Peyer's patch (tissue), 4 donors: Measurements from ENCODE around the gene SLC22A17. TPM values are rescaled to one million over a fixed set of nuclear protein-coding genes. Genes with fewer than 3 reads are reported as not detected.

Experiments
- DNase-seq, 3 donors: peaks; one replicate each; pipeline ENCODE4 v3.0.0-alpha.2; 2017 to 2019
- H3K27ac ChIP-seq, 4 donors: fragments of 200-600 bp; sonication (generic); one replicate each; pipeline ENCODE4 v1.5.1; 2016 to 2019
- H3K27me3 ChIP-seq, 2 donors: fragments of 200-600 bp; sonication (generic); one replicate each; pipeline ENCODE4 v1.5.1; 2019
- H3K36me3 ChIP-seq, 3 donors: fragments of 200-600 bp; sonication (generic); one replicate each; pipeline ENCODE4 v1.5.1; 2016 to 2019
- H3K4me1 ChIP-seq, 4 donors: fragments of 200-600 bp; sonication (generic); one replicate each; pipeline ENCODE4 v1.5.1; 2016 to 2019
- H3K4me3 ChIP-seq, 4 donors: fragments of 200-600 bp; sonication (generic); 1 replicate in 3 of 4; 2 replicates in 1 of 4; pipeline ENCODE4 v1.5.1; 2016 to 2019; ENCODE audit warnings: mild to moderate bottlenecking in 1 of 4
- H3K9me3 ChIP-seq, 4 donors: fragments of 200-600 bp; sonication (generic); one replicate each; pipeline ENCODE4 v1.5.1; 2016 to 2019; ENCODE audit warnings: mild to moderate bottlenecking in 1 of 4
- POLR2A ChIP-seq, 2 donors: fragments of 450-650 bp; IDR thresholded peaks; one replicate each; pipeline ENCODE4 v1.5.1; 2017; ENCODE audit warnings: antibody characterized with exemption in 2 of 2, mild to moderate bottlenecking in 2 of 2, moderate library complexity in 2 of 2
- total RNA-seq, 4 donors: library from RNA; depleted of rRNA; stranded (reverse); fragments of >200 nt; gene quantifications; one replicate each; pipeline ENCODE4 v1.1.0, GENCODE V29; 2016
- TF ChIP-seq, protein P1 (sequence below), 6 experiments: fragments of 450-650 bp in 4 of 6; fragments of 200-600 bp in 2 of 6; sonication (generic) in 1 of 6; IDR thresholded peaks; one replicate each; pipeline ENCODE4 v1.5.1; 2017 to 2019; ENCODE audit warnings: antibody characterized with exemption in 6 of 6, mild to moderate bottlenecking in 3 of 6, moderate library complexity in 1 of 6

SLC22A17 gene
- total RNA-seq, 4 donors from 2014 or later, result 1.6 to 19.0 (median 5.2) TPM

GRCh38 chr14:23351681-23352505 is 794 bp downstream of the SLC22A17 start:
- no peaks in the 10 kb centered on the region for H3K36me3 ChIP-seq
- peaks cover 0 to 6% of the 10 kb centered on the region in 2 donors for H3K27me3 ChIP-seq
- peaks cover 0 to 16% (median 6%) of the 10 kb centered on the region in 4 donors for H3K4me1 ChIP-seq
- H3K27ac ChIP-seq, result peak overlapping the region in 2 of 4 donors; percentile 53 to 63
- no peaks in the 10 kb centered on the region for H3K9me3 ChIP-seq
- peak in 1 of 3 donors; percentile 31 for DNase-seq
- no peak for TF ChIP-seq POLR2A (IDR thresholded peaks at IDR 0.05)
- TF ChIP-seq, protein P1, sequence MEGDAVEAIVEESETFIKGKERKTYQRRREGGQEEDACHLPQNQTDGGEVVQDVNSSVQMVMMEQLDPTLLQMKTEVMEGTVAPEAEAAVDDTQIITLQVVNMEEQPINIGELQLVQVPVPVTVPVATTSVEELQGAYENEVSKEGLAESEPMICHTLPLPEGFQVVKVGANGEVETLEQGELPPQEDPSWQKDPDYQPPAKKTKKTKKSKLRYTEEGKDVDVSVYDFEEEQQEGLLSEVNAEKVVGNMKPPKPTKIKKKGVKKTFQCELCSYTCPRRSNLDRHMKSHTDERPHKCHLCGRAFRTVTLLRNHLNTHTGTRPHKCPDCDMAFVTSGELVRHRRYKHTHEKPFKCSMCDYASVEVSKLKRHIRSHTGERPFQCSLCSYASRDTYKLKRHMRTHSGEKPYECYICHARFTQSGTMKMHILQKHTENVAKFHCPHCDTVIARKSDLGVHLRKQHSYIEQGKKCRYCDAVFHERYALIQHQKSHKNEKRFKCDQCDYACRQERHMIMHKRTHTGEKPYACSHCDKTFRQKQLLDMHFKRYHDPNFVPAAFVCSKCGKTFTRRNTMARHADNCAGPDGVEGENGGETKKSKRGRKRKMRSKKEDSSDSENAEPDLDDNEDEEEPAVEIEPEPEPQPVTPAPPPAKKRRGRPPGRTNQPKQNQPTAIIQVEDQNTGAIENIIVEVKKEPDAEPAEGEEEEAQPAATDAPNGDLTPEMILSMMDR (IDR thresholded peaks at IDR 0.05), result no peak
- peak overlapping the region; percentile 41 to 59 (median 56) for H3K4me3 ChIP-seq

GRCh38 chr14:23349156-23349845 is 3.4 kb downstream of the SLC22A17 start:
- no peaks in the 10 kb centered on the region for H3K36me3 ChIP-seq
- DNase-seq, result peak in 1 of 3 donors; percentile 24
- no peak for TF ChIP-seq POLR2A (IDR thresholded peaks at IDR 0.05)
- TF ChIP-seq, protein P1 (IDR thresholded peaks at IDR 0.05), result no peak
- peaks cover 0 to 16% (median 6%) of the 10 kb centered on the region in 4 donors for H3K4me1 ChIP-seq
- H3K4me3 ChIP-seq, result no peak overlapping the region
- no peak overlapping the region for H3K27ac ChIP-seq
- H3K27me3 ChIP-seq, result peaks cover 0 to 6% of the 10 kb centered on the region in 2 donors
- H3K9me3 ChIP-seq, result no peaks in the 10 kb centered on the region

- Histone ChIP-seq H3K27ac (no peak overlapping the region), H3K4me3 (no peak overlapping the region), H3K9me3 (no peaks in the 10 kb centered on the region), H3K27me3 (peaks cover 0 to 6% of the 10 kb centered on the region in 2 donors), H3K36me3 (no peaks in the 10 kb centered on the region), H3K4me1 (peaks cover 0 to 16% (median 6%) of the 10 kb centered on the region in 4 donors)
- DNase-seq, result peak in 1 of 3 donors; percentile 21
- TF ChIP-seq, protein P1 (IDR thresholded peaks at IDR 0.05), result no peak
- no peak for TF ChIP-seq POLR2A (IDR thresholded peaks at IDR 0.05)
Observed at GRCh38 chr14:23348297-23348655, 4.4 kb downstream of the SLC22A17 start.

GRCh38 chr14:23347406-23348296 is 5.0 kb downstream of the SLC22A17 start:
- Histone ChIP-seq H3K4me3 (no peak overlapping the region), H3K4me1 (peaks cover 0 to 11% (median 5%) of the 10 kb centered on the region in 4 donors), H3K9me3 (no peaks in the 10 kb centered on the region), H3K36me3 (no peaks in the 10 kb centered on the region), H3K27me3 (peaks cover 0 to 6% of the 10 kb centered on the region in 2 donors), H3K27ac (no peak overlapping the region)
- DNase-seq, result peak in 1 of 3 donors; percentile 43
- TF ChIP-seq, protein P1 (IDR thresholded peaks at IDR 0.05), result no peak
- TF ChIP-seq POLR2A (IDR thresholded peaks at IDR 0.05), result no peak
